Skin of body (tissue), 2 donors: ENCODE data around the gene SCAF1. TPM values are rescaled to one million over a fixed set of nuclear protein-coding genes. Genes with fewer than 3 reads are reported as not detected.
"Not testable (repeated sequence)": the region's sequence is repeated elsewhere in the genome, so short reads cannot be mapped to it uniquely, and the experiment has no call there.

Experiments
- DNase-seq: peaks from one replicate; lab custom pipeline; 2025; lab: John Stamatoyannopoulos, UW
- total RNA-seq: library from RNA; depleted of rRNA; stranded (reverse); fragments of >200 nt; gene quantifications from one replicate; pipeline ENCODE4 v1.2.3, GENCODE V29; 2014

Gene SCAF1
- total RNA-seq, 1 donor from 2014 or later: 8.5 TPM

- no peak for DNase-seq
Observed at GRCh38 chr19:49614096-49614833, 27.7 kb upstream of the SCAF1 start.

- DNase-seq: no peak
Observed at GRCh38 chr19:49615861-49616260, 26.1 kb upstream of the SCAF1 start.

GRCh38 chr19:49616532-49616931, 25.5 kb upstream of the SCAF1 start:
- DNase-seq: no peak

DNA sequence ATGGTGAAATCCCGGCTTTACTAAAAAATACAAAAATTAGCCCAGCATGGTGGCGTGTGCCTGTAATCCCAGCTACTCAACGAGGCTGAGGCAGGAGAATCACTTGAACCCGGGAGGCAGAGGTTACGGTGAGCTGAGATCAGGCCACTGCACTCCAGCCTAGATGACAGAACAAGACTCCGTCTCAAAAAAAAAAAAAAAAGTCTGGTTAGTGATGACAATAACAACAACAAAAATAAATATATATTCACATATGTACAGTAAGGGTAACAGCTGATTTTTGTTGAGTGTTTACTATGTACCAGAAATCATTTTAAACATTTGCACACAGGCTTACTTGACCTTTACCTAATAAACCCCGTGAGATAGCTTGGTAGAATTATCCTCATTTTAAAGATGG, 25.1 kb upstream of the SCAF1 start:
- no peak for DNase-seq

- DNase-seq: not testable (repeated sequence)
Observed at GRCh38 chr19:49617860-49618259, 24.1 kb upstream of the SCAF1 start.

- no peak for DNase-seq
Observed at GRCh38 chr19:49624967-49625910, 16.8 kb upstream of the SCAF1 start.

- no peak for DNase-seq
Observed at GRCh38 chr19:49626226-49626625, 15.8 kb upstream of the SCAF1 start.

DNA sequence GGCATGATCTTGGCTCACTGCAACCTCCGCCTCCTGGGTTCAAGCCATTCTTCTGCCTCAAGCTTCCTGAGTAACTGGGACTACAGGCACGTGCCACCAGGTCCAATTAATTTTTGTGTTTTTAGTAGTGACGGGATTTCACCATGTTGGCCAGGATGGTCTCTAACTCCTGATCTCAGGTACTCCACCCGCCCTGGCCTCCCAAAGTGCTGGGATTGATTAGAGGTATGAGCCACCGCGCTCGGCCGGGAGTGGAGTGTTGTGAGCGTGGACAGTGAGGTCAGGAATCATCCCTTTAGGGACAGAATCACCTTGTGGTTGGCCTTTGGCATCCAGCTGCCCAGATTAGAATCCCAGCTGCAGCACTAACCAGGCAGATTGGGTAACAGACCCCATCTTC, 12.3 kb upstream of the SCAF1 start:
- no peak for DNase-seq

GRCh38 chr19:49631014-49631588, 10.9 kb upstream of the SCAF1 start:
- DNase-seq: no peak

- DNase-seq: no peak
Observed at GRCh38 chr19:49631610-49632192, 10.3 kb upstream of the SCAF1 start.

GRCh38 chr19:49632576-49632975, 9.4 kb upstream of the SCAF1 start:
- DNase-seq: no peak

- DNase-seq: not testable (repeated sequence)
Observed at GRCh38 chr19:49633273-49633672, 8.7 kb upstream of the SCAF1 start.

DNA sequence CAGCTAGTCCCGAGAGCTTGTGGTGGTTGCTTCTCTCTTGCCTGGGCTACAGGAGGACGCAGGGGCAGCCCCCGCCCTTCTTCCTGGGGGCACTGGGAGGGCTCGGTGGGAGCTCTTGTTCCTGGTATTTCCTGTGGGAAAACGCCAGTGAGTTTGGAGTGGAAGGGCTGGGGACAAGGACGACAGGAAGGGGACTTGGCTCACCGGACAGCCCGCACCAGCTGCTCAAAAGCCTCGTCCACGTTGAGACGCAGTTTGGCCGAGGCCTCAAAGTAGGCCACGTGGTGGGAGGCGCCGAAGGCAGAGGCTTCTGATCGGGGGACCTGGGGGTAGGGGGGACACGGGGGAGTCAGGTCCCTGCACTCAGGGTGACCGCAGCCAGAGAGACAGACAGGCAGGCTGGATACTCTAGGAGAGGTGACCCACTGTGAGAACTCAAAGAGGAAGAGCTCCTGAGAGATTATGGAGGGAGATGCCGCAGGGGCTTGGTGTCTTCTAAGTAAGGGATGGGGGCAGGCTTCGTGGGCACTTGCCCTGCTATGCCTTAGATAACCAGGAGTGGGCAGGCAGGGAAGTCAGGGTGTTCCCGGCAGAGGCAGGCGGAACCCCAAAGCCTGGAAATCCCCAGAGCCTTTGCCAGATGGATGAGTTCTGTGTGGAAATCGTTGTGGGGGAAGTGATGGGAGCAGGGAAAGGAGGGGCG, 6.3 kb upstream of the SCAF1 start:
- no peak for DNase-seq

GRCh38 chr19:49636233-49636932, 5.6 kb upstream of the SCAF1 start:
- DNase-seq: no peak

DNA sequence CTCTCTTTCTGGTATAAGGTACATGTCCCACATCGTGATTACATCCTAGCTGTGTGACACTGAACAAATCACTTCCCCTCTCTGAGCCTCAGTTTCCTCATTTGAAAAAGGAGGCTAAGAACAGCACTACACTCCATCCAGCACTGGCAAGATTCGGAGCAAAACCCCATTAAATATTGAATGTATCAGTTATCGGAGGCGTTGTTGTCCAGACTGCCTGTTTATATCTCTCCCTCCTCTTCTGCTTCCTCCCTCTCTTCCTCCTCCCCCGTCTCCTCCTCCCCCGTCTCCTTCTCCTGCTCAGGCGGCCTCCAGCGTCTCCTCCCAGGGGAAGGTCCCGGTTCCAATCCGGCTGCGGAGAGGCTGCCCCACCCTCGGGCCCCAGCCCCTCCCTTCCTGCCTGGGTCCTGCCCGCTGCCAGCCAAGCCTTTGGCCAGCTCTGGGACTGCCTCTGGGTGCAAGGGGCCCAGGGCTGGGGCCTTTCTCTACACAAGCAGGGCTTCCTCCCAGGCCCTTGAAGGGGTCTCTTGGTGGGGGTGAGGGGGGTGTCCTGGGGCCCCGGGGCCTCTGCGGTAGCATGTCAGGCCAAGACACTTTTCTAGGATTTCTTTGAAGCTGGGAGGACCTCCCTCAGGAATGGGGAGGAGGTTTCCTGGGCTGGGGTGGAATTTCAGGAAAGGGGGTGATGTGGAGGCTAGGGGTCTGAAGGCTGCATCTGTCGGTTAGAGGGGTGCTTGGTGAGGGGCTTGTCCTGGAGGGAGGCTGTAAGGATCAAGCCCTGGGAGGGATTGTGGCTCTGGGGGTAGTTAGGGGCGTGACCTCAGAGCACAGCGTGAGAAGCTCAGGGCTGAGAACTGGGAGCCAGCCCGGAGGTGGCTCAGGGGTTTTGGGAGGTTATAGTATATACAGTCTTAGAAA, 3.9 kb upstream of the SCAF1 start:
- DNase-seq: peak; percentile 40

DNA sequence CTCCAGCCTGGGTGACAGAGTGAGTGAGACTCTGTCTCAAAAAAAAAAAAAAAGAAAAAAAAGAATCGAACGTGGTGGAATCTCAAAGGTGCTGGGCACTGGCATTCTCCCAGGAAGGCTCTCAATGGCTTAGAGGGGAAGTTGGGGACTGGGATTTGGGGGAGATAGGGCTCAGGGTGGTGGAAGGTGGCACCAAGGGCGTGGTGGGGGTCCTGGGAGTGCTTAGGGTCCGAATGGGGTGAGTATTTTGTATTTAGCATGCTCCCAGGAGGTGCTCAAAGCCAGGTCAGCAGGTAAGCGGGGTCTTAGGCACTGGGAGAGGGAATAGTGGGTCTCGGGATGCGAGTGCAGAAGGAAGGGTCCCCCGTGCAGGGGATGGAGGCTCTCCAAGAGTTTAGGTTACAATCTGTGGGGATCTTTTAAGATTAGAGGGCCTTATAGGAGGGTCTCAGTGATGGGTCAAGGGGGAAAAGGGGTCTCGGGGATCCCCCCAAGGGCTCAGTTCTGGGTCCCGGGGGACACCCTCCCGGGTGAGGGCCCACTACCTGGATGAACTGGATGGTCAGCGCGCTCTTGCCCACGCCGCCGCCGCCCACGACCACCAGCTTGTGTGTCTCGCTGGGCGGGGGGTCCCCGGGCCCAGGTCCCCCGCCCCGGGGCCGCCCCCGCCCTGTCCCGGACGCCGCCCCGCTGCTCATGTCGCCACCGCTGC, 2.5 kb upstream of the SCAF1 start:
- DNase-seq: peak; percentile 26

- peak; percentile 100 for DNase-seq
Observed at GRCh38 chr19:49640113-49640898, 1.7 kb upstream of the SCAF1 start, which contains the start of gene RRAS. RRAS (minus strand) TSS chr19:49640143; CDS start chr19:49640098, 45 bp downstream.
